Fibroblast of lung (primary cell): ENCODE measurements around the gene ATP11A. TPM values are rescaled to one million over a fixed set of nuclear protein-coding genes. Genes with fewer than 3 reads are reported as not detected.

Experiments used
- DNase-seq, 2 donors: peaks; one replicate each; pipeline versions ENCODE4 v3.0.0 to v3.0.0-alpha.2; 2010; ENCODE audit warnings: low read depth in 2 of 2
- H2AFZ ChIP-seq: 2 replicates; pipeline ENCODE4 v1.5.1; 2012; ENCODE audit warnings: low read length, control low read depth, inconsistent platforms
- H3K27ac ChIP-seq: 2 replicates; pipeline ENCODE4 v1.5.1; 2011; ENCODE audit warnings: low read length, control low read depth; ENCODE audit not compliant: insufficient read depth
- H3K27me3 ChIP-seq: 2 replicates; pipeline ENCODE4 v1.5.1; 2011; ENCODE audit warnings: mild to moderate bottlenecking, low read length; ENCODE audit not compliant: control insufficient read depth, insufficient read depth
- H3K36me3 ChIP-seq: 2 replicates; pipeline ENCODE4 v1.5.1; 2011; ENCODE audit warnings: low read length; ENCODE audit not compliant: control insufficient read depth, insufficient read depth
- H3K4me1 ChIP-seq: 2 replicates; pipeline ENCODE4 v1.5.1; 2011; ENCODE audit warnings: low read length; ENCODE audit not compliant: control insufficient read depth, insufficient read depth; ENCODE audit errors: extremely low read depth
- H3K4me2 ChIP-seq: 2 replicates; pipeline ENCODE4 v1.5.1; 2011; ENCODE audit warnings: low read length, control low read depth; ENCODE audit not compliant: insufficient read depth; ENCODE audit errors: extremely low read depth
- H3K4me3 ChIP-seq, 4 experiments: fragments of 200-600 bp in 1 of 4; sonication (generic) in 1 of 4; replicated peaks in 1 of 4; 2 replicates each; pipeline ENCODE4 v1.5.1; 2011 to 2016; ENCODE audit warnings: low read length in 4 of 4, low read depth in 3 of 4, mild to moderate bottlenecking in 3 of 4, control low read depth in 2 of 4, inconsistent platforms in 1 of 4, mixed read lengths in 1 of 4; ENCODE audit not compliant: insufficient read depth in 1 of 4; ENCODE audit errors: control extremely low read depth in 1 of 4
- H3K79me2 ChIP-seq: 2 replicates; pipeline ENCODE4 v1.5.1; 2012; ENCODE audit warnings: mild to moderate bottlenecking, low read length, inconsistent platforms; ENCODE audit not compliant: control insufficient read depth, insufficient read depth
- H3K9ac ChIP-seq: 2 replicates; pipeline ENCODE4 v1.5.1; 2011; ENCODE audit warnings: mild to moderate bottlenecking, low read length, control low read depth; ENCODE audit not compliant: insufficient read depth
- H3K9me3 ChIP-seq: 2 replicates; pipeline ENCODE4 v1.5.1; 2012; ENCODE audit warnings: low read depth, low read length; ENCODE audit not compliant: control insufficient read depth, insufficient read depth
- H4K20me1 ChIP-seq: 2 replicates; pipeline ENCODE4 v1.5.1; 2011; ENCODE audit warnings: low read length; ENCODE audit not compliant: control insufficient read depth, insufficient read depth; ENCODE audit errors: extremely low read depth
- EZH2 ChIP-seq: IDR thresholded peaks from 2 replicates; pipeline ENCODE4 v1.5.1; 2012; ENCODE audit warnings: low read length, control low read depth, mild to moderate bottlenecking; ENCODE audit errors: missing control alignments
- polyA plus RNA-seq, 2 donors: library from polyadenylated mRNA; depleted of rRNA in 1 of 2; stranded (reverse) in 1 of 2; unstranded in 1 of 2; fragments of >200 nt; gene quantifications; 2 replicates each; pipeline ENCODE4 v1.2.1, GENCODE V29; 2011 to 2012; ENCODE audit warnings: missing spikeins in 1 of 2
- total RNA-seq: library from RNA; depleted of rRNA; stranded (reverse); fragments of >200 nt; gene quantifications from 2 replicates; pipeline ENCODE4 v1.2.1, GENCODE V29; 2014
- TF ChIP-seq, protein P1 (sequence below), 2 donors: IDR thresholded peaks in 1 of 2; conservative IDR thresholded peaks in 1 of 2; 1 replicate in 1 of 2; 2 replicates in 1 of 2; pipeline ENCODE4 v1.5.1; 2011 to 2012; ENCODE audit warnings: low read length in 2 of 2, control low read depth in 1 of 2, inconsistent platforms in 1 of 2, low read depth in 1 of 2, mild to moderate bottlenecking in 1 of 2

ATP11A gene
- total and polyA plus RNA-seq, 2 donors (not counting 1 experiment from before 2014, with no cell fraction given), result 2.3 to 7.8 TPM

DNA sequence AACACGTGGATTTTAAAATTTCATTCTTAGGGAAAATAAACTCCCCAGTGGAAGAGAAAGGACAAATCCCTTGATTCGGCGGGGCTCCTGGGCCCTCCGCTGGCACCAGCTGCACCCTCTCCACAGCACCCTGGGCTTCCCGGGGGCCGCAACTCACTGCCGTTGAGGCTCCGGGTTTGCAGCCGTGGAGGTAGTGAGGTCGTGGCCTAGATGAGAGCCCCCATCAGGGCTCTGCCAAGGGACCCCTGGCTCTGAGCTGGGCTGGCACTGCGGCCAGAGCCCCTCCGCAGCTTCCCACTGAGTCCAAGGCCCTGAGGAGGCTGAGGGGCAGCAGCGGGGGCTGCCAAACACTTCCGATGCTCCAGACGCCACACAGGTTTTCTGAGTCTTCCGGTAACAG, 145.5 kb downstream of the ATP11A start:
- Histone ChIP-seq H3K4me2 (no peak overlapping the region), H3K4me1 (no peaks in the 10 kb centered on the region), H2AFZ (no peak overlapping the region), H3K27ac (no peak overlapping the region), H3K9me3 (no peaks in the 10 kb centered on the region), H3K27me3 (no peaks in the 10 kb centered on the region), H3K79me2 (no peaks in the 10 kb centered on the region), H3K9ac (no peak overlapping the region), H3K4me3 (no peak overlapping the region), H4K20me1 (no peaks in the 10 kb centered on the region), H3K36me3 (peaks cover 2% of the 10 kb centered on the region)
- DNase-seq, result no peak
- no peak for TF ChIP-seq EZH2
- TF ChIP-seq, protein P1, sequence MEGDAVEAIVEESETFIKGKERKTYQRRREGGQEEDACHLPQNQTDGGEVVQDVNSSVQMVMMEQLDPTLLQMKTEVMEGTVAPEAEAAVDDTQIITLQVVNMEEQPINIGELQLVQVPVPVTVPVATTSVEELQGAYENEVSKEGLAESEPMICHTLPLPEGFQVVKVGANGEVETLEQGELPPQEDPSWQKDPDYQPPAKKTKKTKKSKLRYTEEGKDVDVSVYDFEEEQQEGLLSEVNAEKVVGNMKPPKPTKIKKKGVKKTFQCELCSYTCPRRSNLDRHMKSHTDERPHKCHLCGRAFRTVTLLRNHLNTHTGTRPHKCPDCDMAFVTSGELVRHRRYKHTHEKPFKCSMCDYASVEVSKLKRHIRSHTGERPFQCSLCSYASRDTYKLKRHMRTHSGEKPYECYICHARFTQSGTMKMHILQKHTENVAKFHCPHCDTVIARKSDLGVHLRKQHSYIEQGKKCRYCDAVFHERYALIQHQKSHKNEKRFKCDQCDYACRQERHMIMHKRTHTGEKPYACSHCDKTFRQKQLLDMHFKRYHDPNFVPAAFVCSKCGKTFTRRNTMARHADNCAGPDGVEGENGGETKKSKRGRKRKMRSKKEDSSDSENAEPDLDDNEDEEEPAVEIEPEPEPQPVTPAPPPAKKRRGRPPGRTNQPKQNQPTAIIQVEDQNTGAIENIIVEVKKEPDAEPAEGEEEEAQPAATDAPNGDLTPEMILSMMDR (conservative IDR thresholded peaks at IDR 0.05 in 1 of 2, IDR thresholded peaks at IDR 0.05 in 1 of 2; ENCODE audit: low read depth in 1 of 2, low read length in 2 of 2), result no peak

DNA sequence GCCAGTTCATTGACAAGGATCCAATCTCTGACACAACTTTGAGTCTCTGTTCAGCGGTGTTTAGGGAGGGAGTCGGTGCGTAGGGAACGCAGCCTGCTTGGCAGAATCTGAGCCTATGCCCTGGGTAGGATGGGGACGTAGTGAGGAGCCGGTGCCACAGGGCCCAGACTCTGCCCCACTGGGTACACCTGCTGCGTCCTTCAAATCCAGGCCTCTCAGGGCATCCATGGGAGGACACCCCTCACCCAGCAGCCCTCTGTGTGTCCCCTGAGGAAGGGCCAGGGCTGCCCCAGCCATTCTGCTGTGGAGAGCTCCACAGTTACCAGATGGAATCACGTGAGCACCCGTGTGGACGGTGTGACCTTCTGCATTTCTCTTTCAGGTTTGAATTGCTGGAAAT, 146.0 kb downstream of the ATP11A start:
- no peak for TF ChIP-seq EZH2
- TF ChIP-seq, protein P1 (conservative IDR thresholded peaks at IDR 0.05 in 1 of 2, IDR thresholded peaks at IDR 0.05 in 1 of 2; ENCODE audit: low read depth in 1 of 2, low read length in 2 of 2), result no peak
- no peaks in the 10 kb centered on the region for H4K20me1 ChIP-seq
- DNase-seq, result no peak

DNA sequence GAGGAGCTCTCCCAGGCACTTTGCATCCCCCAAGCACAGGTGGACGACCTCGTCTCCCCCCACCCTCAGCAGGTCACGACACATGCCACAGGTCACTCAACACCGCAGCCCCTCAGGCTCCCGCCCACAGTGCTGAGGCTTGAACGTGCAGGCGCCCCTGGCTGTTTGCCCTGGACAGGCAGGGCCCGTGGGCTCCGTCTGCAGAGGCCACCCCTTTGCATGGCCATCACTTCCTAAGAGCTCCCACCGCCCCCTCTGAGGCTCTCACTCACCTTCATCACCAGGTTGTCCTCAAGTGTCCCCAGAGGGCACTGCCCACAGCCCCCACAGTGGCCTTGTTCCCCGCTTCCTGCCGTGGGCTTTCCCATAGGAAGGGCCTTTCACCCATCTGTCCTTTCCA, 147.1 kb downstream of the ATP11A start:
- Histone ChIP-seq H3K4me3 (no peak overlapping the region), H3K9me3 (no peaks in the 10 kb centered on the region), H4K20me1 (no peaks in the 10 kb centered on the region), H3K27ac (no peak overlapping the region), H3K4me1 (no peaks in the 10 kb centered on the region), H3K79me2 (no peaks in the 10 kb centered on the region), H3K36me3 (peaks cover 2% of the 10 kb centered on the region), H3K4me2 (no peak overlapping the region), H3K9ac (no peak overlapping the region), H2AFZ (no peak overlapping the region), H3K27me3 (no peaks in the 10 kb centered on the region)
- no peak for TF ChIP-seq EZH2
- TF ChIP-seq, protein P1 (conservative IDR thresholded peaks at IDR 0.05 in 1 of 2, IDR thresholded peaks at IDR 0.05 in 1 of 2; ENCODE audit: low read depth in 1 of 2, low read length in 2 of 2), result no peak
- DNase-seq, result no peak

More for the DNA sequence above, 146.0 kb downstream of the ATP11A start:
- no peak overlapping the region for H2AFZ ChIP-seq
- no peak overlapping the region for H3K4me2 ChIP-seq
- no peaks in the 10 kb centered on the region for H3K79me2 ChIP-seq
- H3K36me3 ChIP-seq, result peaks cover 2% of the 10 kb centered on the region
- H3K9me3 ChIP-seq, result no peaks in the 10 kb centered on the region
- H3K4me1 ChIP-seq, result no peaks in the 10 kb centered on the region
- H3K9ac ChIP-seq, result no peak overlapping the region
- H3K27me3 ChIP-seq, result no peaks in the 10 kb centered on the region
- H3K4me3 ChIP-seq, result no peak overlapping the region
- no peak overlapping the region for H3K27ac ChIP-seq
